HCT116 (cell line): ENCODE measurements around the gene NUP155. TPM values are rescaled to one million over a fixed set of nuclear protein-coding genes. Genes with fewer than 3 reads are reported as not detected.

Source experiments
- ATAC-seq: fragments of 200-7000 bp; cut with Tn5 transposase; 2 replicates; pipeline ENCODE4 v1.9.1; 2020; ENCODE audit warnings: mild to moderate bottlenecking, moderate library complexity
- BruUV-seq: library from RNA; stranded (reverse); fragments of 400-500 nt; replicated peaks from 2 replicates; lab custom pipeline; 2021; lab: Mats Ljungman, UMichigan
- CTCF ChIA-PET: fragments of 300-600 bp; sonication (Branson Sonifier 250); formaldehyde crosslinking; loops from one replicate; lab custom pipeline; 2021; ENCODE audit warnings: antibody characterized with exemption; lab: Charles Lee
- POLR2A ChIA-PET: fragments of 300-600, 350-600 bp; sonication (Branson Sonifier 250); formaldehyde crosslinking; loops from one replicate; lab custom pipeline; 2021; ENCODE audit warnings: antibody characterized with exemption; lab: Charles Lee
- RAD21 ChIA-PET, 2 experiments: fragments of 300-600 bp; sonication (Branson Sonifier 250); formaldehyde crosslinking; loops; one replicate each; lab custom pipeline; 2023; ENCODE audit warnings: low total read pairs in 2 of 2; ENCODE audit not compliant: uncharacterized antibody in 2 of 2, unreplicated experiment in 2 of 2, low non-redundant PET in 1 of 2; lab: Charles Lee
- DNase-seq: peaks from one replicate; pipeline ENCODE4 v3.0.0-alpha.2; 2010; ENCODE audit warnings: low read depth, low spot score
- H2AFZ ChIP-seq: fragments of 200-600 bp; shearing (Covaris generic), sonication (generic); 2 replicates; pipeline ENCODE4 v1.6.1; 2017; ENCODE audit warnings: low read depth, mixed run types, mixed read lengths, antibody characterized with exemption, low read length; ENCODE audit not compliant: poor library complexity, severe bottlenecking
- H3K27ac ChIP-seq: 2 replicates; pipeline ENCODE4 v1.5.1; 2012; ENCODE audit warnings: low read depth, low read length
- H3K27me3 ChIP-seq: fragments of 200-600 bp; sonication (generic); 2 replicates; pipeline ENCODE4 v1.6.1; 2016; ENCODE audit warnings: mixed run types, low read length, mixed read lengths; ENCODE audit not compliant: insufficient read depth
- H3K36me3 ChIP-seq, 2 experiments: fragments of 200-500 bp in 1 of 2; fragments of 200-600 bp in 1 of 2; sonication (Bioruptor generic) in 1 of 2; sonication (generic) in 1 of 2; 2 replicates each; pipeline versions ENCODE4 v1.5.1 to v1.6.1; 2014 to 2016; ENCODE audit warnings: low read length in 2 of 2, inconsistent platforms in 1 of 2, mixed read lengths in 1 of 2, mixed run types in 1 of 2; ENCODE audit not compliant: insufficient read depth in 2 of 2, control insufficient read depth in 1 of 2
- H3K4me1 ChIP-seq, 2 experiments: fragments of 200-600 bp in 1 of 2; sonication (generic) in 1 of 2; 2 replicates each; pipeline versions ENCODE4 v1.5.1 to v1.6.1; 2012 to 2017; ENCODE audit warnings: low read length in 2 of 2, inconsistent platforms in 1 of 2, mild to moderate bottlenecking in 1 of 2, mixed read lengths in 1 of 2, mixed run types in 1 of 2, moderate library complexity in 1 of 2; ENCODE audit not compliant: insufficient read depth in 2 of 2, control insufficient read depth in 1 of 2
- H3K4me2 ChIP-seq: fragments of 200-600 bp; sonication (generic); 2 replicates; pipeline ENCODE4 v1.6.1; 2017; ENCODE audit warnings: mixed run types, low read length, mixed read lengths
- H3K4me3 ChIP-seq, 2 experiments: fragments of 200-600 bp in 1 of 2; sonication (generic) in 1 of 2; replicated peaks in 1 of 2; 2 replicates each; pipeline ENCODE4 v1.5.1; 2011 to 2016; ENCODE audit warnings: low read length in 2 of 2, control low read depth in 1 of 2, low read depth in 1 of 2, mild to moderate bottlenecking in 1 of 2, mixed read lengths in 1 of 2, mixed run types in 1 of 2
- H3K79me2 ChIP-seq: fragments of 200-600 bp; sonication (generic); 2 replicates; pipeline ENCODE4 v1.6.1; 2017; ENCODE audit warnings: mild to moderate bottlenecking, mixed run types, low read length, moderate library complexity, mixed read lengths; ENCODE audit not compliant: insufficient read depth
- H3K9ac ChIP-seq: fragments of 200-600 bp; sonication (generic); 2 replicates; pipeline ENCODE4 v1.6.1; 2016; ENCODE audit warnings: low read length, mixed read lengths
- H3K9me2 ChIP-seq: fragments of 200-600 bp; sonication (generic), shearing (Covaris generic); 2 replicates; pipeline ENCODE4 v1.6.1; 2017; ENCODE audit warnings: mixed run types, mild to moderate bottlenecking, moderate library complexity; ENCODE audit not compliant: insufficient read depth
- H3K9me3 ChIP-seq, 2 experiments: fragments of 200-500 bp in 1 of 2; fragments of 200-600 bp in 1 of 2; sonication (Bioruptor generic) in 1 of 2; sonication (generic) in 1 of 2; 2 replicates each; pipeline ENCODE4 v1.6.1; 2014 to 2017; ENCODE audit warnings: low read length in 2 of 2, mixed read lengths in 2 of 2, inconsistent platforms in 1 of 2, low read depth in 1 of 2, mild to moderate bottlenecking in 1 of 2, mixed run types in 1 of 2, moderate library complexity in 1 of 2; ENCODE audit not compliant: control insufficient read depth in 1 of 2, insufficient read depth in 1 of 2
- H4K20me1 ChIP-seq: fragments of 200-600 bp; sonication (generic), shearing (Covaris generic); 2 replicates; pipeline ENCODE4 v1.6.1; 2017; ENCODE audit warnings: mixed run types, mild to moderate bottlenecking, moderate library complexity; ENCODE audit not compliant: insufficient read depth
- EGR1 ChIP-seq: IDR thresholded peaks from 2 replicates; pipeline ENCODE4 v1.6.1; 2012; ENCODE audit warnings: low read depth
- EZH2 ChIP-seq: fragments of 200-600 bp; sonication (generic); IDR thresholded peaks from 2 replicates; pipeline ENCODE4 v1.6.1; 2017; ENCODE audit warnings: antibody characterized with exemption, mixed run types
- FOSL1 ChIP-seq: IDR thresholded peaks from 2 replicates; pipeline ENCODE4 v1.6.1; 2012; ENCODE audit warnings: low read depth
- POLR2A ChIP-seq: IDR thresholded peaks from 2 replicates; pipeline ENCODE4 v1.7.0; 2011; ENCODE audit warnings: borderline replicate concordance; ENCODE audit not compliant: insufficient read depth, insufficient read length; ENCODE audit errors: extremely low read depth
- TCF7L2 ChIP-seq: IDR thresholded peaks from 2 replicates; pipeline ENCODE4 v1.7.0; 2011; ENCODE audit warnings: borderline replicate concordance, inconsistent platforms; ENCODE audit not compliant: insufficient read depth, insufficient read length; ENCODE audit errors: extremely low read depth
- ZBTB33 ChIP-seq: IDR thresholded peaks from 2 replicates; pipeline ENCODE4 v1.6.1; 2011; ENCODE audit warnings: mild to moderate bottlenecking, low read length, moderate library complexity; ENCODE audit not compliant: insufficient replicate concordance; ENCODE audit errors: extremely low read depth
- ZFX ChIP-seq: fragments of 450-650 bp; IDR thresholded peaks from 2 replicates; pipeline ENCODE4 v1.6.1; 2017
- ZNF274 ChIP-seq: fragments of 200-500 bp; sonication (Bioruptor generic); IDR thresholded peaks from 2 replicates; pipeline ENCODE4 v1.6.1; 2014; ENCODE audit warnings: mild to moderate bottlenecking, low read depth, low read length, inconsistent platforms
- intact Hi-C: fragments of 100-400 bp; cut with micrococcal nuclease; formaldehyde crosslinking; loops from 2 replicates; pipeline ENCODE4 v1.10.0; 2022
- total RNA-seq: library from RNA; stranded (reverse); gene quantifications from one replicate; pipeline ENCODE4 v1.2.1, GENCODE V29; 2021; ENCODE audit not compliant: unreplicated experiment
- TF ChIP-seq, protein P1 (sequence below): IDR thresholded peaks from 2 replicates; pipeline ENCODE4 v1.6.1; 2012

Gene NUP155
- total RNA-seq, 1 experiment from 2014 or later = 80.9 TPM

DNA sequence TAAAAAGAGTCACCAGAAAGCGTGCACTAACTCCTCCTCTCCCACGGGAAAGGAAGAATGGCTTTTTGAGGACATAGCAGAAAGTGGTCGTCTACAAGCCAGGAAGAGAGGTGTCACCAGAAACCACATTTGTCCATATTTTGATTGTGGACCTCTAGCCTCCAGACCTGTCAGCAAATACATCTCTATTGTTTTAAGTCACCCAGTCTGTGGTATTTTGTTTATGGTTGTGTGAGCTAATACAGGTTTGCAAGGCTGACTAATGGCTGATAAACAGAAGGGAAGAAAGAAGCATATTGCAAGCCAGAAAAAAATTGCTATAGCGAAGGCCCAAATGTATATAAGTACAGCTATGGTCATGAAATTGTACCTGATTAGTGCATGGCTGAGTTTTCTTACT, 29.6 kb upstream of the NUP155 start:
- ChIA-PET POLR2A (no interaction called here), RAD21 (no interaction called here), CTCF (interaction anchor here (1.0 kb wide), 1 partner anchor 21 kb away, joined by 3 read pairs; the partner anchor contains the start of gene WDR70)
- Histone ChIP-seq H3K9me3 (no peaks in the 10 kb centered on the region), H3K36me3 (no peaks in the 10 kb centered on the region; a peak in 1 of 4 replicates), H3K9me2 (no peaks in the 10 kb centered on the region), H2AFZ (no peak overlapping the region), H3K79me2 (no peaks in the 10 kb centered on the region), H3K27me3 (no peaks in the 10 kb centered on the region), H3K9ac (no peak overlapping the region), H3K4me2 (no peak overlapping the region), H3K4me1 (no peaks in the 10 kb centered on the region), H3K4me3 (no peak overlapping the region), H3K27ac (no peak overlapping the region), H4K20me1 (no peaks in the 10 kb centered on the region)
- no peak for TF ChIP-seq TCF7L2
- TF ChIP-seq ZFX = no peak
- DNase-seq (no peak), ATAC-seq (no peak)
- no TSS peak for BruUV-seq
- intact Hi-C loops = no loop called here

DNA sequence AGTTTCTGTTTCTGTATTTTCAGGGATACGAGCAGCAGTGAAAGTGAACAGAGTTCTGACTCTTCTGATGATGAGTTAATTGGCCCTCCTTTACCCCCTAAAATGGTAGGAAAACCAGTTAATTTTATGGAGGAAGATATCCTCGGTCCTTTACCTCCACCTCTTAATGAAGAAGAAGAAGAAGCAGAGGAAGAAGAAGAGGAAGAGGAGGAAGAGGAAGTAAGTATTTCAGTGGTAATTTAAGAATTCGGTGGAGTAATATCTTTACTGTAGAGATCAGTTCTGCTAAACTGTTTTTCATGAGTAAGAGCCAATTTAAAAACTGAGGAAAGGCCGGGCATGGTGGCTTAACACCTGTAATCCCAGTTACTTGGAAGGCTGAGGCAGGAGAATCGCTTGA, 25.4 kb upstream of the NUP155 start:
- Histone ChIP-seq H3K4me3 (no peak overlapping the region), H2AFZ (no peak overlapping the region), H3K79me2 (no peaks in the 10 kb centered on the region), H3K9me2 (no peaks in the 10 kb centered on the region), H3K36me3 (peaks cover 0 to 8% of the 10 kb centered on the region in 2 experiments; a peak in 2 of 4 replicates), H3K27me3 (no peaks in the 10 kb centered on the region), H3K9ac (no peak overlapping the region), H4K20me1 (no peaks in the 10 kb centered on the region), H3K27ac (no peak overlapping the region), H3K4me1 (no peaks in the 10 kb centered on the region), H3K4me2 (no peak overlapping the region), H3K9me3 (no peaks in the 10 kb centered on the region)
- TF ChIP-seq ZNF274 (no peak), POLR2A (no peak), FOSL1 (no peak), TCF7L2 (no peak), EZH2 (no peak), ZBTB33 (no peak), EGR1 (no peak)
- TF ChIP-seq, protein P1, sequence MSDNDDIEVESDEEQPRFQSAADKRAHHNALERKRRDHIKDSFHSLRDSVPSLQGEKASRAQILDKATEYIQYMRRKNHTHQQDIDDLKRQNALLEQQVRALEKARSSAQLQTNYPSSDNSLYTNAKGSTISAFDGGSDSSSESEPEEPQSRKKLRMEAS = no peak
- intact Hi-C loops = no loop called here
- BruUV-seq = no TSS peak
- DNase-seq = no peak
- no peak for ATAC-seq
- RAD21 ChIA-PET = no interaction called here
- POLR2A ChIA-PET = no interaction called here
- CTCF ChIA-PET = no interaction called here
